T-helper 1 cell treated with Interleukin-12 subunit alpha and Interleukin-12 subunit beta and Interleukin-4 antibody, amounts not matched to agents 30 μg/mL and 1 μg/mL, for 36 hours (primary cell): ENCODE data around the gene CYYR1.
"Not testable (repeated sequence)": the region's sequence is repeated elsewhere in the genome, so short reads cannot be mapped to it uniquely, and the experiment has no call there.

Source experiments
- H3K27ac Mint-ChIP-seq: one replicate; pipeline ENCODE4 v1.8.0; 2021; ENCODE audit warnings: mild to moderate bottlenecking, mixed read lengths
- H3K27me3 Mint-ChIP-seq: one replicate; pipeline ENCODE4 v1.8.0; 2021; ENCODE audit warnings: low read depth, mixed read lengths
- H3K36me3 Mint-ChIP-seq: one replicate; pipeline ENCODE4 v1.8.0; 2021; ENCODE audit warnings: low read depth, mixed read lengths
- H3K4me1 Mint-ChIP-seq: one replicate; pipeline ENCODE4 v1.8.0; 2021; ENCODE audit warnings: low read depth, mixed read lengths
- H3K4me3 Mint-ChIP-seq: one replicate; pipeline ENCODE4 v1.8.0; 2021; ENCODE audit warnings: mild to moderate bottlenecking, moderate library complexity, mixed read lengths
- H3K9me3 Mint-ChIP-seq: one replicate; pipeline ENCODE4 v1.8.0; 2021; ENCODE audit warnings: mixed read lengths

The CYYR1 gene

GRCh38 chr21:26490771-26491170 lies 82.3 kb downstream of the CYYR1 start:
- no peaks in the 10 kb centered on the region for H3K36me3 Mint-ChIP-seq
- H3K4me1 Mint-ChIP-seq, result no peaks in the 10 kb centered on the region
- H3K27ac Mint-ChIP-seq, result no peak overlapping the region
- H3K27me3 Mint-ChIP-seq, result no peaks in the 10 kb centered on the region
- peaks cover 8% of the 10 kb centered on the region for H3K9me3 Mint-ChIP-seq
- H3K4me3 Mint-ChIP-seq, result no peak overlapping the region

GRCh38 chr21:26489781-26490180 lies 83.3 kb downstream of the CYYR1 start:
- Mint-ChIP-seq H3K4me3 (no peak overlapping the region), H3K27ac (no peak overlapping the region), H3K36me3 (no peaks in the 10 kb centered on the region), H3K9me3 (peaks cover 5% of the 10 kb centered on the region), H3K4me1 (no peaks in the 10 kb centered on the region), H3K27me3 (no peaks in the 10 kb centered on the region)

GRCh38 chr21:26487981-26488480 lies 85.1 kb downstream of the CYYR1 start:
- H3K4me3 Mint-ChIP-seq, result no peak overlapping the region
- no peaks in the 10 kb centered on the region for H3K27me3 Mint-ChIP-seq
- H3K9me3 Mint-ChIP-seq, result peaks cover 5% of the 10 kb centered on the region
- H3K4me1 Mint-ChIP-seq, result no peaks in the 10 kb centered on the region
- H3K27ac Mint-ChIP-seq, result no peak overlapping the region
- H3K36me3 Mint-ChIP-seq, result no peaks in the 10 kb centered on the region

GRCh38 chr21:26473471-26473870 lies 99.6 kb downstream of the CYYR1 start:
- H3K27ac Mint-ChIP-seq, result peak overlapping the region; percentile 29
- H3K27me3 Mint-ChIP-seq, result no peaks in the 10 kb centered on the region
- no peaks in the 10 kb centered on the region for H3K36me3 Mint-ChIP-seq
- peaks cover 5% of the 10 kb centered on the region for H3K9me3 Mint-ChIP-seq
- peaks cover 12% of the 10 kb centered on the region for H3K4me1 Mint-ChIP-seq
- peak overlapping the region; percentile 6 for H3K4me3 Mint-ChIP-seq

- Mint-ChIP-seq H3K36me3 (no peaks in the 10 kb centered on the region), H3K4me1 (peaks cover 12% of the 10 kb centered on the region), H3K9me3 (peaks cover 5% of the 10 kb centered on the region), H3K27me3 (no peaks in the 10 kb centered on the region), H3K4me3 (no peak overlapping the region), H3K27ac (no peak overlapping the region)
Measured at GRCh38 chr21:26471099-26471471, 102.0 kb downstream of the CYYR1 start.

GRCh38 chr21:26470351-26471098 lies 102.6 kb downstream of the CYYR1 start:
- peaks cover 5% of the 10 kb centered on the region for H3K9me3 Mint-ChIP-seq
- no peak overlapping the region for H3K4me3 Mint-ChIP-seq
- no peaks in the 10 kb centered on the region for H3K27me3 Mint-ChIP-seq
- H3K4me1 Mint-ChIP-seq, result peaks cover 12% of the 10 kb centered on the region
- no peaks in the 10 kb centered on the region for H3K36me3 Mint-ChIP-seq
- H3K27ac Mint-ChIP-seq, result no peak overlapping the region

GRCh38 chr21:26469789-26470188 lies 103.3 kb downstream of the CYYR1 start:
- Mint-ChIP-seq H3K9me3 (peaks cover 5% of the 10 kb centered on the region), H3K36me3 (no peaks in the 10 kb centered on the region), H3K4me1 (peaks cover 11% of the 10 kb centered on the region), H3K27me3 (no peaks in the 10 kb centered on the region), H3K27ac (no peak overlapping the region), H3K4me3 (no peak overlapping the region)

GRCh38 chr21:26465916-26466315 lies 107.2 kb downstream of the CYYR1 start:
- no peaks in the 10 kb centered on the region for H3K27me3 Mint-ChIP-seq
- no peaks in the 10 kb centered on the region for H3K36me3 Mint-ChIP-seq
- H3K9me3 Mint-ChIP-seq, result peaks cover 5% of the 10 kb centered on the region
- H3K27ac Mint-ChIP-seq, result no peak overlapping the region
- H3K4me1 Mint-ChIP-seq, result no peaks in the 10 kb centered on the region
- H3K4me3 Mint-ChIP-seq, result no peak overlapping the region

- Mint-ChIP-seq H3K27me3 (no peaks in the 10 kb centered on the region), H3K36me3 (no peaks in the 10 kb centered on the region), H3K27ac (no peak overlapping the region), H3K4me1 (no peaks in the 10 kb centered on the region), H3K4me3 (no peak overlapping the region), H3K9me3 (peaks cover 9% of the 10 kb centered on the region)
Measured at GRCh38 chr21:26461500-26461899, 111.6 kb downstream of the CYYR1 start.

GRCh38 chr21:26460621-26461020 lies 112.5 kb downstream of the CYYR1 start:
- Mint-ChIP-seq H3K36me3 (no peaks in the 10 kb centered on the region), H3K9me3 (peaks cover 9% of the 10 kb centered on the region), H3K27ac (no peak overlapping the region), H3K27me3 (no peaks in the 10 kb centered on the region), H3K4me1 (no peaks in the 10 kb centered on the region), H3K4me3 (no peak overlapping the region)

GRCh38 chr21:26458854-26459253 lies 114.2 kb downstream of the CYYR1 start:
- not testable (repeated sequence) for H3K4me3 Mint-ChIP-seq, H3K9me3 Mint-ChIP-seq, H3K4me1 Mint-ChIP-seq, H3K27ac Mint-ChIP-seq, H3K27me3 Mint-ChIP-seq, H3K36me3 Mint-ChIP-seq

- no peaks in the 10 kb centered on the region for H3K4me1 Mint-ChIP-seq
- no peak overlapping the region for H3K27ac Mint-ChIP-seq
- H3K9me3 Mint-ChIP-seq, result peaks cover 9% of the 10 kb centered on the region
- H3K4me3 Mint-ChIP-seq, result no peak overlapping the region
- H3K36me3 Mint-ChIP-seq, result no peaks in the 10 kb centered on the region
- H3K27me3 Mint-ChIP-seq, result no peaks in the 10 kb centered on the region
Measured at GRCh38 chr21:26457817-26458216, 115.3 kb downstream of the CYYR1 start.

GRCh38 chr21:26453267-26453666 lies 119.8 kb downstream of the CYYR1 start:
- H3K4me3 Mint-ChIP-seq, result no peak overlapping the region
- no peak overlapping the region for H3K27ac Mint-ChIP-seq
- no peaks in the 10 kb centered on the region for H3K4me1 Mint-ChIP-seq
- H3K9me3 Mint-ChIP-seq, result peaks cover 2% of the 10 kb centered on the region
- no peaks in the 10 kb centered on the region for H3K36me3 Mint-ChIP-seq
- H3K27me3 Mint-ChIP-seq, result no peaks in the 10 kb centered on the region

- no peak overlapping the region for H3K4me3 Mint-ChIP-seq
- no peaks in the 10 kb centered on the region for H3K36me3 Mint-ChIP-seq
- H3K4me1 Mint-ChIP-seq, result no peaks in the 10 kb centered on the region
- H3K27ac Mint-ChIP-seq, result no peak overlapping the region
- no peaks in the 10 kb centered on the region for H3K27me3 Mint-ChIP-seq
- peaks cover 2% of the 10 kb centered on the region for H3K9me3 Mint-ChIP-seq
Measured at GRCh38 chr21:26451081-26451740, 121.9 kb downstream of the CYYR1 start.

GRCh38 chr21:26449161-26449560 lies 123.9 kb downstream of the CYYR1 start:
- Mint-ChIP-seq H3K4me1 (no peaks in the 10 kb centered on the region), H3K9me3 (peaks cover 2% of the 10 kb centered on the region), H3K27me3 (no peaks in the 10 kb centered on the region), H3K27ac (no peak overlapping the region), H3K4me3 (no peak overlapping the region), H3K36me3 (no peaks in the 10 kb centered on the region)
